OCI-LY1 (cell line): ENCODE measurements around the gene PCNX3.

Source experiments
- H2AFZ ChIP-seq: fragments of 200-600 bp; sonication (generic), shearing (Covaris generic); 2 replicates; pipeline ENCODE4 v1.6.0; 2014; ENCODE audit warnings: antibody characterized with exemption, mild to moderate bottlenecking, low read length
- H3F3A ChIP-seq: fragments of 200-600 bp; sonication (generic), shearing (Covaris generic); 2 replicates; pipeline ENCODE4 v1.6.0; 2014; ENCODE audit warnings: mild to moderate bottlenecking, antibody characterized with exemption, low read length, moderate library complexity; ENCODE audit not compliant: insufficient read depth
- H3K27ac ChIP-seq: fragments of 200-600 bp; sonication (generic); 2 replicates; pipeline ENCODE4 v1.5.1; 2014; ENCODE audit warnings: low read length, mixed run types, mild to moderate bottlenecking, low read depth; ENCODE audit not compliant: poor library complexity, severe bottlenecking
- H3K27me3 ChIP-seq: fragments of 200-600 bp; sonication (generic); 2 replicates; pipeline ENCODE4 v1.6.0; 2014; ENCODE audit warnings: antibody characterized with exemption, mild to moderate bottlenecking, low read length, moderate library complexity; ENCODE audit not compliant: insufficient read depth
- H3K36me3 ChIP-seq: fragments of 200-600 bp; sonication (generic); 2 replicates; pipeline ENCODE4 v1.6.1; 2014; ENCODE audit warnings: mild to moderate bottlenecking, antibody characterized with exemption, low read length, moderate library complexity, mixed read lengths; ENCODE audit not compliant: insufficient read depth
- H3K4me1 ChIP-seq: fragments of 200-600 bp; sonication (generic); 2 replicates; pipeline ENCODE4 v1.5.1; 2014; ENCODE audit warnings: mild to moderate bottlenecking, low read length, moderate library complexity; ENCODE audit not compliant: insufficient read depth, severe bottlenecking
- H3K4me2 ChIP-seq: fragments of 200-600 bp; sonication (generic), shearing (Covaris generic); 2 replicates; pipeline ENCODE4 v1.6.1; 2014; ENCODE audit warnings: low read length
- H3K4me3 ChIP-seq: fragments of 200-600 bp; sonication (generic); 2 replicates; pipeline ENCODE4 v1.5.1; 2014; ENCODE audit warnings: low read length, low read depth, mild to moderate bottlenecking, mixed read lengths; ENCODE audit not compliant: poor library complexity, severe bottlenecking
- H3K79me2 ChIP-seq: fragments of 200-600 bp; shearing (Covaris generic); 2 replicates; pipeline ENCODE4 v1.6.1; 2016; ENCODE audit warnings: mixed run types, low read length, mixed read lengths; ENCODE audit not compliant: insufficient read depth
- H3K9ac ChIP-seq: fragments of 200-600 bp; sonication (generic), shearing (Covaris generic); 2 replicates; pipeline ENCODE4 v1.6.1; 2014; ENCODE audit warnings: mild to moderate bottlenecking, low read length, mixed read lengths
- H3K9me2 ChIP-seq: fragments of 200-600 bp; sonication (generic), shearing (Covaris generic); 2 replicates; pipeline ENCODE4 v1.6.1; 2014; ENCODE audit warnings: low read depth, mild to moderate bottlenecking, low read length, mixed read lengths
- H3K9me3 ChIP-seq: fragments of 200-600 bp; shearing (Covaris generic); 2 replicates; pipeline ENCODE4 v1.6.1; 2014; ENCODE audit warnings: low read length, mixed read lengths
- H4K20me1 ChIP-seq: fragments of 200-600 bp; sonication (generic), shearing (Covaris generic); 2 replicates; pipeline ENCODE4 v1.6.0; 2016; ENCODE audit warnings: mild to moderate bottlenecking, low read length; ENCODE audit not compliant: insufficient read depth
- EZH2 ChIP-seq: fragments of 200-600 bp; sonication (generic), shearing (Covaris generic); IDR thresholded peaks from 2 replicates; pipeline ENCODE4 v1.8.0; 2017; ENCODE audit warnings: borderline replicate concordance, mixed run types, mild to moderate bottlenecking, antibody characterized with exemption, low read length, moderate library complexity, mixed read lengths
- TF ChIP-seq, protein P1 (sequence below): fragments of 200-600 bp; sonication (generic), shearing (Covaris generic); IDR thresholded peaks from 2 replicates; pipeline ENCODE4 v1.5.1; 2017; ENCODE audit warnings: mild to moderate bottlenecking, antibody characterized with exemption, low read length, moderate library complexity, mixed read lengths

PCNX3 gene

GRCh38 chr11:65584723-65585171 lies 30.8 kb upstream of the PCNX3 start:
- H3K4me3 ChIP-seq: no peak overlapping the region
- no peaks in the 10 kb centered on the region for H4K20me1 ChIP-seq
- H2AFZ ChIP-seq: no peak overlapping the region
- H3K9me3 ChIP-seq: no peaks in the 10 kb centered on the region
- no peaks in the 10 kb centered on the region for H3K79me2 ChIP-seq
- no peaks in the 10 kb centered on the region; the same call in none of the 2 replicates for H3K27me3 ChIP-seq
- H3K4me2 ChIP-seq: no peak overlapping the region
- H3K9ac ChIP-seq: no peak overlapping the region
- no peaks in the 10 kb centered on the region for H3K36me3 ChIP-seq
- H3K27ac ChIP-seq: no peak overlapping the region
- peaks cover 16% of the 10 kb centered on the region for H3K4me1 ChIP-seq
- no peaks in the 10 kb centered on the region for H3F3A ChIP-seq
- TF ChIP-seq, protein P1, sequence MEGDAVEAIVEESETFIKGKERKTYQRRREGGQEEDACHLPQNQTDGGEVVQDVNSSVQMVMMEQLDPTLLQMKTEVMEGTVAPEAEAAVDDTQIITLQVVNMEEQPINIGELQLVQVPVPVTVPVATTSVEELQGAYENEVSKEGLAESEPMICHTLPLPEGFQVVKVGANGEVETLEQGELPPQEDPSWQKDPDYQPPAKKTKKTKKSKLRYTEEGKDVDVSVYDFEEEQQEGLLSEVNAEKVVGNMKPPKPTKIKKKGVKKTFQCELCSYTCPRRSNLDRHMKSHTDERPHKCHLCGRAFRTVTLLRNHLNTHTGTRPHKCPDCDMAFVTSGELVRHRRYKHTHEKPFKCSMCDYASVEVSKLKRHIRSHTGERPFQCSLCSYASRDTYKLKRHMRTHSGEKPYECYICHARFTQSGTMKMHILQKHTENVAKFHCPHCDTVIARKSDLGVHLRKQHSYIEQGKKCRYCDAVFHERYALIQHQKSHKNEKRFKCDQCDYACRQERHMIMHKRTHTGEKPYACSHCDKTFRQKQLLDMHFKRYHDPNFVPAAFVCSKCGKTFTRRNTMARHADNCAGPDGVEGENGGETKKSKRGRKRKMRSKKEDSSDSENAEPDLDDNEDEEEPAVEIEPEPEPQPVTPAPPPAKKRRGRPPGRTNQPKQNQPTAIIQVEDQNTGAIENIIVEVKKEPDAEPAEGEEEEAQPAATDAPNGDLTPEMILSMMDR: no peak
- no peak for TF ChIP-seq EZH2
- no peaks in the 10 kb centered on the region for H3K9me2 ChIP-seq

DNA sequence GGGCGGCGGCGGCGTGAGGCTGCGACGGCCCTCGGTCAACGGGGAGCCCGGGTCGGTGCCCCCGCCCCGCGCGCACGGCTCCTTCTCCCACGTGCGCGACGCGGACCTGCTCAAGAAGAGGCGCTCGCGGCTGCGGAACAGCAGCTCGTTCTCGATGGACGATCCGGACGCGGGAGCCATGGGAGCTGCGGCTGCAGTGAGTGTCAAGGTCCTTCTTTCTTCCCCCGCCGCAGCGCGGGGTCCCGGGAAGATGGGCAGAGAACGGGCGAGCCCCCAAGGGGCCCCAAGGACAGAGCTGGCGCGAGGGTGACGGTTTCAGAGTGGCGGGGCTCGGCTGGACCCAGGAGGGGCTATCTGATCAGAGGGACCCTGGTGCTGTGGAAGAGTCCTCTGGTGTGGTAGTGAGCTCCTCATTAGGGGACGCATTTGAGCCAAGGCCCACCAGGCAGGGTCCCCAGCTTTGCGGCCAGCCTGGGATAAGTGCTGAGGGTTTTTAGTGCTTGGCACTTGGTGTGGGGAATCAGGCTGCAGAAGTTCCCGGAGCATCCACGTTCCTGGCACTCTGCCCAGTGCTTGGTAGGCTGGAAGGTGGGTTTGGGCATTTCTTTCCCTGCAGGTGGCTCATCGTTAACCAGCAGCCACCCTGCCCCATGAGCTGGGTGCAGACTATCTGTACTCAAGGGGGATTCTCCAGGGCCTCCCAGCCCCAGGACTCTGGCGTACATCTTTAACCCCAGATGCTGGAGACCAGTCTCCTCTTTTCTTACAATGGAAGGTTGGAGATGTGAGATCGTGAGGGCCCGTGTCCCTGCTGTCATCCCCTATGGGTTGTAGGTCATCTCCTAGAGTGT lies 30.0 kb upstream of the PCNX3 start:
- H4K20me1 ChIP-seq: no peaks in the 10 kb centered on the region
- TF ChIP-seq EZH2: no peak
- TF ChIP-seq, protein P1: no peak
- H3K9ac ChIP-seq: no peak overlapping the region
- no peak overlapping the region for H3K27ac ChIP-seq
- H3K4me1 ChIP-seq: peaks cover 25% of the 10 kb centered on the region
- H3K9me3 ChIP-seq: no peaks in the 10 kb centered on the region
- no peak overlapping the region for H3K4me3 ChIP-seq
- no peaks in the 10 kb centered on the region; the same call in none of the 2 replicates for H3K27me3 ChIP-seq
- H3K79me2 ChIP-seq: no peaks in the 10 kb centered on the region
- no peak overlapping the region for H3K4me2 ChIP-seq
- H3K36me3 ChIP-seq: no peaks in the 10 kb centered on the region
- H3K9me2 ChIP-seq: no peaks in the 10 kb centered on the region
- H2AFZ ChIP-seq: no peak overlapping the region
- H3F3A ChIP-seq: no peaks in the 10 kb centered on the region

- Histone ChIP-seq H3K4me1 (peaks cover 26% of the 10 kb centered on the region), H2AFZ (no peak overlapping the region), H3K27me3 (no peaks in the 10 kb centered on the region; the same call in none of the 2 replicates), H3K27ac (no peak overlapping the region), H3K4me2 (no peak overlapping the region), H3K9ac (no peak overlapping the region), H3K36me3 (no peaks in the 10 kb centered on the region), H3F3A (no peaks in the 10 kb centered on the region), H3K9me2 (no peaks in the 10 kb centered on the region), H3K4me3 (no peak overlapping the region), H4K20me1 (no peaks in the 10 kb centered on the region), H3K79me2 (no peaks in the 10 kb centered on the region), H3K9me3 (no peaks in the 10 kb centered on the region)
- TF ChIP-seq EZH2: no peak
- TF ChIP-seq, protein P1: no peak
Observed at GRCh38 chr11:65586247-65586630, 29.3 kb upstream of the PCNX3 start.
